Right ventricle myocardium inferior (tissue), 1 donor: ENCODE data around the gene TPGS1. TPM values are rescaled to one million over a fixed set of nuclear protein-coding genes. Genes with fewer than 3 reads are reported as not detected.
"Not testable (repeated sequence)": the region's sequence is repeated elsewhere in the genome, so short reads cannot be mapped to it uniquely, and the experiment has no call there.

ENCODE experiments used
- ATAC-seq: fragments of 200-7000 bp; cut with Tn5 transposase; one replicate; pipeline ENCODE4 v1.9.1; 2020; ENCODE audit warnings: mild to moderate bottlenecking, moderate library complexity
- DNase-seq: peaks from one replicate; pipeline ENCODE4 v3.0.0; 2021; ENCODE audit errors: missing footprints
- intact Hi-C: fragments of 100-400 bp; cut with DNase I; formaldehyde crosslinking; loops from one replicate; pipeline ENCODE4 v1.11.0; 2022
- total RNA-seq: library from RNA; stranded (reverse); fragmentation: NEBNext Ultra II Directional; extraction: Animal tissue kit (Norgen Biotek cat#: 25700); gene quantifications from one replicate; pipeline ENCODE4 v1.2.1, GENCODE V29; 2021
- donor health status: DM: no; HTN: yes; CAD: no; lungs with severe emphysema.

Gene TPGS1
- total RNA-seq, 1 donor from 2014 or later, result 10.3 TPM

DNA sequence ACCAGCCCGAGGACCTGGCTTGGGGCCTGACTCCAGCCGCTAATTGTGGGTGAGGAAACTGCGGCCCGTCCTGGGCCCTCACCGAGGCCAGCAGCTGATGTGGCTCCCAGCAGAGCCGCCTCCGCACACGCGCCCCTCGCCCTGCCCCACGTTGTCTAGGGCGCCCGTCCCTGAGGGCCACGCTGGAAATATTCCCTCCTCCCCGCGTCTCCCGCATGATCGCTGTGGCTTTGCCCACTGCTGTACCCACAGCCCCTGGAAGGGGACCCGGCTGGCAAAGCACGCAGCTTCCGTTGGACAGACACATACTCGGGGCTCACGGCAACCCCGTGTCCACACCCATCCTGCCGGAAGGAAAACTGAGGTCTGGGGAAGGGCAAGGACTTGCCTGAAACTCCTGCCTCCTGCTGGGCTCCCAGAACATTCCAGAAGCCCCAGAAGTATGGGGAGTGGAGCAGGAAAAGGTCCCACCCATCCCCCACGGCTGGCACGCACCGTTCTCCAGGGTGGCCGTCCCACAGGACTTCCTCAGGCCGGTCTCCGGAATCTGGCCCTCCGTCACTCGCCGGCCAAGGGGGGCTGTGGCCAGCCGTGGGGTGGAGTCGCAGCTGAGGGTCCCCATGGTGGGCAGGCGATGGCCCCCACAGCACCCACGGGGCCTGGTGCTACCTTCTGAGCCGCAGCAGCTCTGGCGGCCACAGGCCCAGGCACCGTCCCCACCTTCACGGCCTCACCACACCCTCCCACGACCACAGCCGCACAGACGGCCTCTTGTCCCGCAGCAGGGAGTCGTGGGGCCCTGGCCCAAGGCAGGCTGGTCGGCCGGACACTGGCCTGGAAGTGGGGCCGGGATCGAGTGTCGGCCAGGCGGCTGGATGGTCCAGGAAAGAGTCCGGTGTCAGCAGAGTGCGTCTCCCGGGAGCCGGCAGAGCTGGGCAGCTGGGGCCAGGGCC is 32.9 kb upstream of the TPGS1 start:
- peak; percentile 37 for ATAC-seq
- intact Hi-C loops, result no loop called here
- no peak for DNase-seq

DNA sequence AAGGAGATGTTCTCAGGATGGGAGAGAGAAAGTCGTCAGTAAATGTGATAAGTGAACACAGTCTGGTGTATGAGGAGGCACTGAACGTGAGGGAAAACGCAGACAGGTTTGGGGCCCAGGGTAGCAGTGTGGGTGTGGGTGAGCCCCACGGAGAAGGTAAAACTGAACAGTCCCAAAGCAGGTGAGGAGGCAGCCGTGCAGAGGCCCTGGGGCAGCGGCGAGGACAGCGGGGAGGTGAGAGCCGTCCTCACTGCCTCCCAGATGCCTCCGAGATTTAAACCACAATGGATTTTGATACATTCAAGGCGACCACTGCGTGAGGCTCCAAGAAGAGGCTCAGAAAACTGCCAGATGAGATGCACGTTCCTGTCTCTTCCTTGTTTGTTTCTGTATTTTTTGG is 31.9 kb upstream of the TPGS1 start:
- ATAC-seq (no peak), DNase-seq (no peak)
- intact Hi-C loops, result no loop called here

DNA sequence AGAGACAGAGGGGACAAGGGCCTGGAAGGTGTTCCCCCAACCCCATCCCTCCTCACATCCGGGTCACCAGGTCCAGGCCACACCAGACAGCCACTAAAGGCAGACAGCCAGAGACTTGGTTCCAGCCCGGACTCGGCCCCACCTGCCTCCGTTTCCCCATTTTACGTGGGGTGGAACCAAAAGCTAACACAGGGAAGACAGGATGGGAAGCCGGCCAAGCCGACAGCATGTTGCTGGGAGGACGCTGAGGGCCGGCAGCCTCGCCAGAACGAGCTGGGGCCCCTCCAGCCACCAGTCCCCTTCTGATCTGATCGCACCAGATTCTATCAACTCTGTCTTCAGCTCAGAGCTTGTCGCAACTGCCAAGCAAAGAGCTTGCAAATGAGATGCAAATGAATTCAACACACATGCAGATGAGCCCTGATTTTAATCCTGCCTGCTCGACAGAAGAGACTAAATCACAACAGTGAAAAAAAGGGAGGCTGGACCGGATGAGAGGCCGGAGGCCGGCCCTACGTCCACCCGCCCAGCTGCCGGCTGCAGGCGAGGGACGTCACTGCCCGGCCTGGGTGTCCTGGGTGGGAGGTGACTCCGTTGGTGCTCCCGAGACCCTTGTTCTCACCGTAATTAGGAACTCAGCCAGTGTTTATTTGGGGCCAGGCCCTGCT is 28.9 kb upstream of the TPGS1 start:
- no peak for ATAC-seq
- DNase-seq, result no peak
- intact Hi-C loops, result no loop called here

DNA sequence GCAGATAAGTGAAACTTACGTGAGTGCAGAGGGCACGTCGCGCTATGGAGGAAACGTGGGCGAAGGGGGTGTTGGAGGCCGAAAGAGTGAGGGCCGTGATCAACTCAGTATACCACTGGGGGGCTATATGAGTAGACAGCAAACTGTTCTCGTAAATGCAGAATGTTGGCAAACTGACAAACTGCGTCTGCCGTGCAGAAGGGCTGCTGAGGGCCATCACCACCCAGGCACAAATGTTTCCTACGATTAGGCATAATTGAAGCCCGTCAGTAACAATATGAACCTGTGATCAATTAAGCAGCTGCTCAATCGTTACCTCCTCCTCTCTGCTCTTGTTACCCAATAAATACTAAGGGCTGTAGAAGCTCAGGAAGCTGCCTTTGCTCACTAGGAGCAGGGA is 28.3 kb upstream of the TPGS1 start:
- DNase-seq, result no peak
- ATAC-seq, result no peak
- intact Hi-C loops, result no loop called here

DNA sequence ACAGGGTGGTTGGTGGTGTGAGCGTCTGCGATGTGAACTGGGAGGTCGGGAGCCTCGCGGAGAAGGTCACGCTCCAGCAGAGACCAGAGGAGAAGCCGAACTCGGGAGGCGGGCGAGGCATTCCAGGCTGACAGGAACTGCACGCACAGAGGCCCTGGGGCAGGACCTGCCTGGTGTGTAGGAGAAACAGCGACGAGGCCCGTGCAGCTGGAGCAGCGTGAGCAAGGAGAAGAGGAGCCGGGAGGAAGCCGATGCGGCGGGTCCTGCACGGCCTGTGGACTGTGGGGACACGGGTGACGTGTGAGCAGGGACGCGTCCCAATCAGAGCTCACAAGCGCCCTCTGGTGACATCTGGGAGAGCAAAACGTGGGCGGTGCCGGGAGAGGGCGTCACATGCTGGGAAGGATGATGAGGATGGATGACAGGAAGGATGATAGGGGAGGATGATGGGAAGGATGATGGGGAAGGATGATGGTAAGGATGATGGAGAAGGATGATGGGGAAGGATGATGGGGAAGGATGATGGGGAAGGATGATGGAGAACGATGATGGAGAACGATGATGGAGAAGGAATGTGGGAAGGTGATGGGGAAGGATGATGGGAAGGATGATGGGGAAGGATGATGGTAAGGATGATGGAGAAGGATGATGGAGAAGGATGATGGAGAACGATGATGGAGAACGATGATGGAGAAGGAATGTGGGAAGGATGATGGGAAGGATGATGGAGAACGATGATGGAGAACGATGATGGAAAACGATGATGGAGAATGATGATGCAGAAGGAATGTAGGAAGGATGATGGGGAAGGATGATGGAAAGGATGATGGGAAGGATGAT is 27.1 kb upstream of the TPGS1 start:
- intact Hi-C loops, result loop anchor here (2.0 kb wide), 1 partner anchor 95 kb away; no protein-coding TSS in a partner anchor
- ATAC-seq (peak; percentile 95), DNase-seq (peak; percentile 90)

DNA sequence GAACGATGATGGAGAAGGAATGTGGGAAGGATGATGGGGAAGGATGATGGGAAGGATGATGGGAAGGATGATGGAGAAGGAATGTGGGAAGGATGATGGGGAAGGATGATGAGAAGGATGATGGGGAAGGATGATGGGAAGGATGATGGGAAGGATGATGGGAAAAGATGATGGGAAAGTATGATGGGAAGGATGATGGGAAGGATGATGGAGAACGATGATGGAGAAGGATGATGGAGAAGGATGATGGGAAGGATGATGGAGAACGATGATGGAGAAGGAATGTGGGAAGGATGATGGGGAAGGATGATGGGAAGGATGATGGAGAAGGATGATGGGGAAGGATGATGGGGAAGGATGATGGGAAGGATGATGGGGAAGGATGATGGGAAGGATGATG is 26.2 kb upstream of the TPGS1 start:
- ATAC-seq, DNase-seq: not testable (repeated sequence)
- intact Hi-C loops, result loop anchor here (2.0 kb wide), 1 partner anchor 96 kb away; no protein-coding TSS in a partner anchor

DNA sequence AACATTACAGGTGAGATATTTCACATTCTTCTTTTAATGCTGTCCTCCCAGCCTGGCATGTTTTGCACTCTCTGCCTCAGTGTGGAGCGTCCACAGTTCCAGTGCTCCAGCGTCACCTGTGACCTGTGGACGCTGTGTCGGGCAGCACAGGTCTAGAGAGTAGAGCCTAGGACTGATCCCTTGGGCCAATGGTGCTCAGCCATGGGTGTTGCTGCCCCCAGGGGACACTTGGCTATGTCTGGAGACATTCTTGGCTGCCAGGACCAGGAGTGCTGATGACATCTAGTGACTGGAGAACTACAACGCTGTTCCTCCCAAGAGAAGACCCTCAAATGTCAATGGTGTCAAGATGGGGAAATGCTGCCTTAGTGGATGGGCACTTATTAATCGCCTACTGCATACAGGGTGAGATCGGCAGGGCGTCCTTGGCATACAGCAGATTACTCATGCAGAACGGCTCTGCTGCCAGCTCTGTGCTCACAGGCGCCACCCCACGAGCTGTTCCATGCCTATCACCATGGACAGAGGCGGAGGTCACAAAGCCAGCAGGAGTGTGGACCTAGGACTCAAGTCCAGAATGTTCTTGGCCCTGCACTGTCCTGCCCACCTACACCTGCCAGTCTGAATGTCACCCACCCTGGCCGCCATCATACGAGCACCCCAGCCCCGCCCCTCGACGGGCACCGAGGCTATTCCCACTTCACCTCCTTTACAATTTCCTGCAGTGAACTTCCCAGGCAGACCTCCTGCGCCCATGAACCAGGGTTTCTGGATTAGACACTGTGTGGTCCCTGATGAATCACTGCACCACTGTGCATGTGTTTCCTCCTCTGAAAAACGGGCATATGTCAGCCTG is 24.9 kb upstream of the TPGS1 start:
- intact Hi-C loops, result no loop called here
- DNase-seq, result no peak
- no peak for ATAC-seq

DNA sequence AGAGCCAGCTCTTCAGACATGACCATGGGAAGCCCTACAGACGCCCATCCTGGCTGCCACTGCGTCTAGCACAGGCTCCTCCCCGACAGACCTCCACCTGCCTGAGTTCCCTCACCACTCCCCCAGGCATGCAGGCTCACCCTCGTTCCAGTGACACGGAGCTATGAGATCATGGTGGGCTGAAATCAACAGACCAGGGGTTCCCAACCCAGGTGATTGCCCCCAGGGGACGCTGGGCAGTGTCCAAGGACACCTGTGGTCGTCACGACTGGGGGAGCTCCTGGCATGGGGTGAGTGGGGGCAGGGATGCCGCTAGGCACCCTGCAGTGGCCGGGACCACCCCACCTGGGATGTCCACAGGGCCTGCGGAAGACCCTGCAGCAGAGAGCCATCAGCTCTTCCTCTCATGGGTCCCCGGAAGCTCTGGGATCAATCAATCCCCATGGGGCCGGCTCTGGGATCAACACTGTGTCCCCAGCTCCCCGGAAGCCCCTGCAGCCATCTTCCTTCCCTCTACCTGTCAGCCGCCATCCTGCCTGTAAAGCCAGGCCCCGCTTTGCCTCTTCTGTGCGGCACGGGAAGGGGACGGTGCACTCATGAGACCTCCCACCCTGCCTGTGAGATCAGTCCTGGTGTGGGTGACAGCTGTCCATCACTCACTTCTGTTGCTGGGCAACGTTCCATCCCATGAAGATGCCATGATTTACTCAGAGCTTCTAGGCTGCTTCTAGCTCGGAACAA is 23.8 kb upstream of the TPGS1 start:
- DNase-seq, result no peak
- no peak for ATAC-seq
- intact Hi-C loops, result no loop called here

DNA sequence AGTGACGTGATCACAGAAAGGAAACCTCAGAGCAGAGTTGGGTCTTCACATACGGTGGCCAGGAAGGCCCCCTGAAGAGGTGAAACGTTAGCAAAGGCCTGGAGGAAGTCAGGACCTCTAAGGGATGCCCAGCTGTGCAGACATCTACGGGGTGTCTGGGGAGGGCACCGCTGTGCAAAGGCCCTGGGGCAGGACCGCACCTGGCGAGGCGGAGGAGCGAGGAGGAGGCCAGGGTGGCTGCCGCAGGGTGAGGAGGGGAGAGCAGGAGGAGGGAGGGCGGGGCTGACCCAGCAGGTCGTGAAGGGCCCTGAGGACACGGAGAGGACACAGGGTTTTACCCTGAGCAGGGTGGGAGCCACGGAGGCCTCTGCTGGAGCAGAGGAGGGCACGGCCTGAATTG is 22.8 kb upstream of the TPGS1 start:
- DNase-seq (no peak), ATAC-seq (no peak)
- intact Hi-C loops, result no loop called here

DNA sequence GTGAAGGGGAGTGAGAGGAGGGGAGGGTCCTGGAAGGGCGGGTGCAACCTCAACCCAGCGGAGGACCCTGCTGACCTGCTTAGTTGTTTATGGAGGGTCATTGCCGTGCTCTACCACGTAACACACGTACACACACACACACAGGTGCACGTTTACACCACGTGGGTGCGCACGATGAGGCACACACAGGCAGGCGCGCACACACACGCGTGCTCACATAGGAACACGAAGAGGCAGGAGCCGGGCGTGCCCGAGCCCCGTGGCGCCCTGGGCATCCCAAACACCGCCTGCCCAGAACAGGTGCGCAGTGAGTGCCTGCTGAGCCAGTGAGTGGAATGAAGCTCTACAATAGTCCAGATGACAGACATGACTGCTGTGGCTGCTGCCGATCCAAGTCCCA is 22.2 kb upstream of the TPGS1 start:
- no peak for ATAC-seq
- DNase-seq, result no peak
- intact Hi-C loops, result no loop called here

DNA sequence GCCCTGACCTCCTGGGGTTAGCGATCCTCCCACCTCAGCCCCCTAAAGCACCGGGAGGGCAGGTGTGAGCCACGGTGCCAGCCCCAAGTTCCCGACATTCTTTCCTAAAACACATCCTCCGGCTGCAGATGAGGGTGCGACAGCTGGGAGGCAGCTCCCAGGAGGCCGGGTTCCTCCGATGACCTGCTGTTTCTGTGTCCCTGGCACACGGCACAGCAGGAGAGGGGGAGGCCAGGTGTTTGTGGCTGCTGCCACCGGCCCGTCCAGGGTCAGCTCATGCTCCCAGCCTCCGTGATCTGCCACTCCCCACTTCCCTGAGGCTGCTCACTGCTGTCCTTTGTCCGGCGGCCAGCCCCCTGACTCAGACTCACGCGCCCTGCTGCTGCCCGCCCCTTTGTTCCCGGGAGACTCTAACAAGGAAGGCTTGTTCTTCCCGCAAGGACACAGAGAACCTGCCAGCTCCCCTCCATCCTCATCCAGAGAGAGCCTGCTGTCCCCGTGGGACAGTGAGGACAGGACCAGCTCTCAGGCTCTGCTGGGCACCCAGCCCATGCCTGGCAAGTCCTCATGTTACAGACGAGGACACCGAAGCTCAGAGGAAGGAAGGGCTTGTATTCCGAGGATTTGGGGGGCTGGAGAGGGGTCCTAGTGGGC is 21.6 kb upstream of the TPGS1 start:
- DNase-seq (no peak), ATAC-seq (no peak)
- intact Hi-C loops, result no loop called here

DNA sequence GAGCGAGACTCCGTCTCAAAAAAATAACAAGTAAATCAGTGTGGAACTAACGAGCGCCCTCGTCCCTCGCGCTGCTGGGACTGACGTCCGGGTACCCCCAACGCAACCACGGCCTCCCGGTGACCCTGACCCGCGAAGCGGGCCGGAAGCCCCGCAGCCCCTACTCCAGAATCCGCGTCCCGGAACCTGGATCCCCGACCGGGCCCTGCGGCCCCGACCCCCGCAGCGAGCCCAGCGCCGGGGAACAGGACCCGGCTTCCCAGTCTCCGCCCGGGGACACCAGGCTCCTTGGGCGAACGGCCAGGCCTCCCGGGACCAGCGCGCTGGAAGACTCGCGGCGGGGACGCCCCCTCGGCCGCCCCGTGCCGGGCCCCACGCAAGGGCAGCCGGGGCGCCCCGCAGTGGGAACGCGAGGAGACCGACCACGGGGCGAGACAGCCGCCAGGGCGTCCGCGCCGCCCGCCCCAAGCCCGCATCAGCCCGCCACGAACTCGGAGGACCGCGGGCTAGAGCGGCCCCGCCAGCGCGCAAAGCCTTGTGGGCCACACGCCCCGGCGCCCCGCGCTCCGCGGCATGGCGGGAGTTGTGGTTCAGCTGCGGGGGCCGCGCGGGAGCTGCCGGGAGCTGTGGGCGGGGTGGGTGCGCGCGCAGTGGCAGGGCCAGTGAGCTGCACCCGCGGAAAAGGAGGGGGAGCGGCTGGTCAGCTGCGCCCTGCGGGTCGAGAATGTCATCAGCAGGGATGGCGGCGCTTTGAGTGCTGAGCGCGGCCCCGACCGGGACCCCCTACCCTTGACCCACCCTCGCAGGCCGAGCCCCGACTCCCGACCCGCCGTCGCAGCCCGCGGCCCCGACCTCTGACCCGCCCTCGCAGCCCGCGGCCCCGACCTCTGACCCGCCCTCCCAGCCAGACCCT is 18.5 kb upstream of the TPGS1 start:
- intact Hi-C loops, result loop anchor here (1.0 kb wide), 1 partner anchor 18 kb away; no protein-coding TSS in a partner anchor
- DNase-seq (peak; percentile 100), ATAC-seq (peak; percentile 97)

DNA sequence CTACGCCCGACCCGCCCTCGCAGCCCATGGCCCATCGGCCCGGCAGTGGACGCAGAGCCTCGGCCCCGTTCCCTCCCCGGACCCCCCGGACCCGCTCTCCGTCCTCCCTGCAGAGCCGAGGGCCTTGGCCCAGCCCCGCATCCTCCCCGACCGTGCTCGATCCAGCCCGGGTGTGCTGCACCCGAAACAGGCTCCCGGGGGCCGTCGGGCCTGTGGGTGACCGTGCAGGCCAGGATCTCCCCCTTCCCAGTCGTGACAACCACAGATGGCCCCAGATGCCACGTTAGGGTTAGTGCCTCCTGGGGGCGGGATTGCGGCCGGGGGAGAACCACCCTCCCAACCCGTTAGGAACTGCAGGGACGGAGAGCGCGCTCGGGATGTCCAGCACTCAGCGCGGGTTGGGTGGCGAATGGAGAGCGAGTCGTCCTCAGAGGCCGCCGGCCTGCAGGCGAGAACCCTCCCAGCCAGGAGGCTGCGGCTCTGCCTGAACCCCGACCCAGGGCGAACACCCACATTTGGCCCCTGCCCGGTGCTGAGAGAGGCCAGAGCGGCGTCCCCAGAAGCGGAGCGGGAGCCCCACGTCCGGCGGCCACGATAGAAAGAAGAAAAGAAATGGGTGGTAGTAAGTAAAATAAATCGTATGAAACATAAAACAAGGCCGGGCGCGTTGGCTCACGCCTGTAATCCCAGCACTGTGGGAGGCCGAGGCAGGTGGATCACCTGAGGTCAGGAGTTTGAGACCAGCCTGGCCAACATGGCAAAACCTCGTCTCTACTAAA is 17.7 kb upstream of the TPGS1 start:
- peak; percentile 33 for ATAC-seq
- DNase-seq, result peak; percentile 77
- intact Hi-C loops, result loop anchor here (1.0 kb wide), 1 partner anchor 17 kb away; no protein-coding TSS in a partner anchor

DNA sequence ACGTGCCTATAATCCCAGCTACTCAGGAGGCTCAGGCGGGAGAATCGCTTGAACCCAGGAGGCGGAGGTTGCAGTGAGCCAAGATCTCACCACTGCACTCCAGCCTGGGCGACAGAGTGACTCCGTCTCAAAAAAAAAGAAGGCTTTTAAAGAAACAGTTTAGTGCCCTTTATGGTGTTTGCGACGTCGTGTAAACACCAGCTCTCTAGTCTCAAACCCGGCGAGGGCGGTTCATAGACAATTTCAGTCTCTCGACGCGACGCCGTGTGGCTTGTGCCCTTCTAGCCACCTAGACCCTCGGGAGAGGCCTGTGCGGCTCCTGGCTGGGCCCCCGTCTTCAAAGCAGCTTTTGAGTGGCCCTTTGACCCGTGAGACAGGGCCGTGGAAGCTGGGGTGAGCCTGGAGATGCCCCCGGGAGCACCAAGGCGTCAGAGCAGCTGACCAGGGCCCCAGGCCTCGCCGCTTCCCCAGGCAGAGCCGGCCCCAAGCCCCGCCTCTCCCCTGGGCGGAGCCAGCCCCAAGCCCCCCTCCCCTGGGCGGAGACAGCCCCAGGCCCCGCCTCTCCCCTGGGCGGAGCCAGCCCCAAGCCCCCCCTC is 16.1 kb upstream of the TPGS1 start:
- intact Hi-C loops, result no loop called here
- DNase-seq, result peak; percentile 58

DNA sequence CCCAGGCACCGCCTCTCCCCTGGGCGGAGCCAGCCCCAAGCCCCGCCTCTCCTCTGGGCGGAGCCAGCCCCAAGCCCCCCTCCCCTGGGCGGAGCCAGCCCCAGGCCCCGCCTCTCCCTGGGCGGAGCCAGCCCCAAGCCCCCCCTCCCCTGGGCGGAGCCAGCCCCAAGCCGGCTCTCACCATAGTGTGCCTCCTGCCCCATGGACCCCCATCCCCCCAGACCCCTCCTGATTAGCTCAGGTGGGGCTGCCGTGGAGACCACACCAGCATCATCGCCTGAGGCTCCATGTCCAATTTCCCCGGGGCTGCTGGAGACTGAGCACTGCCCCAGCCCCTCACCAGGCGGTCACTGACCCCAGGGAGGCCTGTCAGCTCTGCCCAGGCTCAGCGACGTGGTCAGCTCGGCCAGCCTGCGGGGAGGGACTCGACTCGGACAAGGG is 15.2 kb upstream of the TPGS1 start:
- intact Hi-C loops, result no loop called here
- no peak for ATAC-seq

More for the DNA sequence above, 16.1 kb upstream of the TPGS1 start:
- ATAC-seq, result no peak

More for the DNA sequence above, 15.2 kb upstream of the TPGS1 start:
- no peak for DNase-seq
